Coronary artery (tissue), 2 donors: ENCODE results near the gene MLN.

ENCODE experiments used
- DNase-seq: peaks from one replicate; pipeline ENCODE4 v3.0.0-alpha.2; 2017; ENCODE audit warnings: low spot score
- H3K27ac ChIP-seq, 2 donors: fragments of 200-600 bp; sonication (generic); one replicate each; pipeline ENCODE4 v1.5.1; 2016 to 2019
- H3K4me3 ChIP-seq: fragments of 200-600 bp; sonication (generic); 2 replicates; pipeline ENCODE4 v1.5.1; 2016; ENCODE audit warnings: mild to moderate bottlenecking, moderate library complexity
- TF ChIP-seq, protein P1 (sequence below): fragments of 200-600 bp; sonication (generic); IDR thresholded peaks from one replicate; pipeline ENCODE4 v1.5.1; 2019; ENCODE audit warnings: antibody characterized with exemption

MLN gene

DNA sequence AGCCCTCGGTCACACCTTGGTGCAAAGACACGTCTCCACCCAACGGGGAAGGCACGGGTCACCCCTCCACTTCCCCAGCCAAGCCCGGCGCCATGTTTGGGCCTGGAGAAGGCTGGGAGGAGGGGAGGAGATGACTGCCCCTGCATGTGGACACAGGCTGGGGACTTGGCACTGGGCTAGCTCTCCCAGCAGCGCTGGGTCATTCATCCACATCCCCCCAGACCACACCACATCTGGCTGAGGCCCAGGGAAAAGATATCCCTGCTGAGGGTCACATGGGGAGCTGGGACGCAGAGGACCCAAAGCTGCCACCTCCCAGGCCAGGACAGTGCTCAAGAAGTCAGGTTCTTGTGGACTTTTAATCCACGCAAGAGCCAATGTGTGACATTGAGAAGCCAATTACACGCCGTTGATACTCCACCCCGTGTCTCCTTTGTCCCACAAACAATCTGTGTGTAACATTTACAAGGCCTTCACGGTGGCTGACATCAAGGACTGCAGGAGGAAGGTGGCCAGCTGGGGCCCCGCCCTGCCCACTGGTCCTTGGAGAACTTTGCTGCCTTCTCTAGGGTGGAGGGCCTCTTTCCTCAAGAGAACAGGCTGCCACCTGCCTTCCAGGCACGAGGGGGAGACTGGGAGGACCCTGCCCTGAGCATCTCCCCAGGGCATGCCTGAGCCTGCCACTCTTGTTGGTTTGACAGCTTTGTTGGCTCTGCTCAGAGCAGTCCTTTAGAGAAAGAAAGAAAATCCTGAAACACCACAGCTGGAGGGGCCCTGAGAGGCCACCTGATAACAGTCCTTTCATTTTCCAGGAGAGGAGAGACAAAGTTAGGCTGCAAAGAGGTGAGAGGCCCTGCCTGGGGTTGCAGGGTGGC lies 51.8 kb downstream of the MLN start:
- Histone ChIP-seq H3K27ac (no peak overlapping the region), H3K4me3 (no peak overlapping the region)
- DNase-seq = no peak
- TF ChIP-seq, protein P1, sequence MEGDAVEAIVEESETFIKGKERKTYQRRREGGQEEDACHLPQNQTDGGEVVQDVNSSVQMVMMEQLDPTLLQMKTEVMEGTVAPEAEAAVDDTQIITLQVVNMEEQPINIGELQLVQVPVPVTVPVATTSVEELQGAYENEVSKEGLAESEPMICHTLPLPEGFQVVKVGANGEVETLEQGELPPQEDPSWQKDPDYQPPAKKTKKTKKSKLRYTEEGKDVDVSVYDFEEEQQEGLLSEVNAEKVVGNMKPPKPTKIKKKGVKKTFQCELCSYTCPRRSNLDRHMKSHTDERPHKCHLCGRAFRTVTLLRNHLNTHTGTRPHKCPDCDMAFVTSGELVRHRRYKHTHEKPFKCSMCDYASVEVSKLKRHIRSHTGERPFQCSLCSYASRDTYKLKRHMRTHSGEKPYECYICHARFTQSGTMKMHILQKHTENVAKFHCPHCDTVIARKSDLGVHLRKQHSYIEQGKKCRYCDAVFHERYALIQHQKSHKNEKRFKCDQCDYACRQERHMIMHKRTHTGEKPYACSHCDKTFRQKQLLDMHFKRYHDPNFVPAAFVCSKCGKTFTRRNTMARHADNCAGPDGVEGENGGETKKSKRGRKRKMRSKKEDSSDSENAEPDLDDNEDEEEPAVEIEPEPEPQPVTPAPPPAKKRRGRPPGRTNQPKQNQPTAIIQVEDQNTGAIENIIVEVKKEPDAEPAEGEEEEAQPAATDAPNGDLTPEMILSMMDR = no peak

DNA sequence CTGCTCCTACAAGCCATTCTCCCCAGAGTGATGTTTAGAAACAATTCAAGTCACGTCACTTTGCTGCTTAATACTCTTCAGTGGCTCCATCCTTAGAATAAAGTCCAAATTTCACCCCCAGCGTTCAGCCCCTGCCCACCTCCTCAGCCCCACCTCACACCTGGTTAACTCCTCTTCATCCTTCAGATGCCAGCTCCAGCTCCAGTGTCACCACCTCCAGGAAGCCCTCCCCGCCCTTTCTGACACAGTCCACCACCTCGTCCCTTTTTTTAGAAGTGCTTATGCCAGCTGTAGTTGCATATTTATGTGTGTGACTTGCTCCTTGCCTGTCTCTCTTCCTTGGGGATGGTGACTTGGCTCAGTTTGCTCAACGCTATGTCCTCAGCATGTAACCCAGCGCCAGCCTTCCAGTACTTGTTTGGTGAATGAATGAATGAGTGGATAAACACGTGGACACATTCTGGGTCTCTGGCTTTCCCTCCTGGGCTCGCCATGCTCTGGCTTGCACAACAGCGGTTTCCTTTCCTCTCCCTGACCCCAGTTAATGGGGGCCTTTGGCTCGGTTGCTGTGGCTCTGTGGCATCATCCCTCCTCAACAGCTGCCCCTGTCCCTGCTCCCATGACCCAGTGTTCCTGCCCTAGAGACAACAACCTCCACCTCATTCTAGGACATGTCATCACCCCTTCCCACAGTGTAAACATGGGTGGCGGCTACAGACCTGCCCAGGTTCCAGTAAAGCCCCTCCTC lies 53.4 kb downstream of the MLN start:
- no peak overlapping the region for H3K27ac ChIP-seq
- TF ChIP-seq, protein P1 = no peak
- DNase-seq = no peak
- H3K4me3 ChIP-seq = no peak overlapping the region

DNA sequence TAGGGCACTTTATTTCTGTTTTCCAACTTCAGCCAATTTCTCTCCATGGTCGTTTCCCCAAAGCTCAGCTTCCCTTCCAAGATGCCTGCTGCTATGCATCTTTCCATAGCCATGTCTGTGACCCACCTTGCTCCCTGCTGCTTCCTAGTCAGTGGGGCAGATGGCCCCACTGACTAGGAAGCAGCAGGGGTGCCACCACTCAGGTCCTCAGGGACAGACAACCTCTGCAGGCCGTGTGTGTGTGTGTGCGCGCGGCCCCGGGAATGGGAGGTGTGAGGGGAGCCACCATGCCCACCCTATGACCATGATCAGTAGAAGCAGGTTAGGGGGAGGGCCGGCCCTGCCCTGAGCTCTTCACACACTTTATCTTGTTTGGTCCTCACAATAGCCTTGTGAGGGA lies 54.4 kb downstream of the MLN start:
- DNase-seq = no peak
- no peak overlapping the region for H3K4me3 ChIP-seq
- TF ChIP-seq, protein P1 = no peak
- H3K27ac ChIP-seq = no peak overlapping the region

DNA sequence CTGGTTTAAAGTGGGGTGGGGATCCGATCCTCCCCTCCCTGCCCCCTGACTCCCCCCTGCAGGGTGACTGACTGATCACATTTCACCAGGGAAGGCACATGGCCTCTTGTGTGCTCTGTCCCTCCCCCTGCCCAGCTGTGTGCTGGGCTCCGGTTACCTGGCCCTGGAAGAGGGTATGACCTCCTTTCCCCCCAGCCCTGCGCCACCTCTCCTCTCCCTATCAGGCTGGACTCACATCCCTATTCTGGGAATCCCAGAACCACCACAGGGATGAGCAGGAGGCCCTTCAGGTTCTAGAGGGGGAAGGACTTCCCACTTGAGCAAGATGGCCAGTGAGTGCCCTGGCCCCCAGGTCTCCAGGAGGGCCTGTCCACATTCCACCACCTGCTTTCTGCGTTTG lies 55.0 kb downstream of the MLN start:
- no peak overlapping the region for H3K4me3 ChIP-seq
- DNase-seq = no peak
- TF ChIP-seq, protein P1 = no peak
- H3K27ac ChIP-seq = no peak overlapping the region

DNA sequence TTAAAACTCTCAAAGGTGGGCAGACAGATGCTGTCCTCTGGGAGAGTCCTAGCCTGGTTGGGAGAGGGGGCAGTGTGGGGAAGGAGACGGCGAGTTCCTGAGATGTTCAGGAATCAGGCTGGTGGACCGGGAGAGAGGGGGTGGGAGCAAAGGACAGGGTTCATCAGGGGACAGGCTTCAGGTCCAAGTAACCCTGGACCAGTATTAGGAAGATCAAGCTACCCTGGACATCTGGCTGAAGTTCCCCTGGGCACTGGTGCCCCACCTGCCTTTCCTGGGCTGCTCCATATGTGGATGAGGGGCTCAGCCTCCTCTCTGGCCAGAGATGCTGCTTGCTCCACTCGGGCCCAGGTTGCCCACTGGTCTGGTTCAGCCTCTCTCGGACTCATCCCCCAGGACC lies 56.0 kb downstream of the MLN start:
- TF ChIP-seq, protein P1 = no peak
- H3K4me3 ChIP-seq = no peak overlapping the region
- DNase-seq = no peak
- peak overlapping the region in 1 of 2 donors; percentile 90 for H3K27ac ChIP-seq

DNA sequence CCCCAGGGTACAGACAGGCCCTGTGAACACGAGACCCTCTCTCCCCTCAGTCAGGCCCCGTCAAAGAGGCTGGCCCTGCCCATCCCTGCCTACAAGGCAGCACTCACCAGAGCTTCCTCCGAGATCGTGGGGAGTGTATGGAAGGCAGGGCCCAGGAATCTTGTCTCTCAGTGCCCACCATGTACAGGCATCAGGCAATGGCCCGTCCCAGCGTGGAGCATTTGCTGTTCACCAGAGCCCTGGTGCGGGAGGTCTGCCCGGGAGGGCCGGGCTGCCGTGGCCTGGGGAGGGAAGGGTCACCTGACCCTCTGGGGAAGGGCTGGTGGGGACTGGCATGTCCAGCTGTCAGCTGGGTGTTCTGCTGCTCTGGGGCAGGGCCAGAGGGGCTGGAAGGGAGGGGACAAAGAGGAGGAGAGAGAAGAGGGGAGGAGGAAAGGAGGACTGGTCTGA lies 57.1 kb downstream of the MLN start, which contains the start of gene IP6K3:
Gene IP6K3, minus strand, starts transcription at position 255 of the 450 bp plus-strand sequence. CDS start 11,429 bp downstream, outside the sequence.
- H3K27ac ChIP-seq = peak within 1 kb of the TSS; percentile 21 to 90
- peak within 1 kb of the TSS; percentile 68 for H3K4me3 ChIP-seq
- TF ChIP-seq, protein P1 = no peak
- no peak for DNase-seq
